ENCODE data around the gene GZMM.

The GZMM gene

DNA sequence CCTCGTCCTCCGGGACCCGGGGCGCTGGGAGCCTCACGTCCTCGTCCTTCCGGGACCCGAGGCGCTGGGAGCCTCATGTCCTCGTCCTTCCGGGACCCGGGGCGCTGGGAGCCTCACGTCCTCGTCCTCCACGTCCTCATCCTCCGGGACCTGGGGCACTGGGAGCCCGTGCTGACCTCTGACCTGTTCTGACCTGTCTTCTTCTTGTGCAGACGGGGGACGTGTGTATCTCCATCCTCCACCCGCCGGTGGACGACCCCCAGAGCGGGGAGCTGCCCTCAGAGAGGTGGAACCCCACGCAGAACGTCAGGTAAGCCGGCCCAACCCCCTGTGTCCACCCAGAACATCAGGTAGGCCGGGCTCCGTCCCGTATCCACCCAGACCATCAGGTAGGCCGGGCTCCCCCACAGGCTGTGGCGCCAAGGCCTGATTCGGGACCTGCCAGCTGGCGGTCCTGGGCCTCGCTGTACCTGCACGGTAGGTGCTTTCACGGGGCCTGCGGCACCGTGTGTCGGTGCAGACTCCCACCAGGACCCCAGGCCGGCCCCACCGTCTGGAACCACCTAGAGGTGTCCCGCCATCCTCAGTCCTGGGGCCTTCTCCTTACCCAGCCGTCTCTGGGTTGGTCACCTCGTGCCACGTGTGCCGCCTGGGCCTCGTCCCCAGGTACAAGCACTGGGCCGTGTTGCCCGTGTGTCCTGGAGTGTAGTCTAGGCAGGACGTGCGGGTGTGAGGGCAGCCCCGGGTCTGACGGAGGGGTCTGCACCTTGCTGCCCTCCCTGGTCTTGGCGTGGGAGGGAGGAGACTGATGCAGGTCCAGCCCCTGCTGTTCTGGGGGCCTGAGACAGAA is 7.6 kb upstream of the GZMM start:
- no peak for DNase-seq (ENCODE audit: low read depth)
- no peak overlapping the region for H3K4me3 ChIP-seq (ENCODE audit: control insufficient read depth, low read depth, low read length)
- TF ChIP-seq, protein P1, sequence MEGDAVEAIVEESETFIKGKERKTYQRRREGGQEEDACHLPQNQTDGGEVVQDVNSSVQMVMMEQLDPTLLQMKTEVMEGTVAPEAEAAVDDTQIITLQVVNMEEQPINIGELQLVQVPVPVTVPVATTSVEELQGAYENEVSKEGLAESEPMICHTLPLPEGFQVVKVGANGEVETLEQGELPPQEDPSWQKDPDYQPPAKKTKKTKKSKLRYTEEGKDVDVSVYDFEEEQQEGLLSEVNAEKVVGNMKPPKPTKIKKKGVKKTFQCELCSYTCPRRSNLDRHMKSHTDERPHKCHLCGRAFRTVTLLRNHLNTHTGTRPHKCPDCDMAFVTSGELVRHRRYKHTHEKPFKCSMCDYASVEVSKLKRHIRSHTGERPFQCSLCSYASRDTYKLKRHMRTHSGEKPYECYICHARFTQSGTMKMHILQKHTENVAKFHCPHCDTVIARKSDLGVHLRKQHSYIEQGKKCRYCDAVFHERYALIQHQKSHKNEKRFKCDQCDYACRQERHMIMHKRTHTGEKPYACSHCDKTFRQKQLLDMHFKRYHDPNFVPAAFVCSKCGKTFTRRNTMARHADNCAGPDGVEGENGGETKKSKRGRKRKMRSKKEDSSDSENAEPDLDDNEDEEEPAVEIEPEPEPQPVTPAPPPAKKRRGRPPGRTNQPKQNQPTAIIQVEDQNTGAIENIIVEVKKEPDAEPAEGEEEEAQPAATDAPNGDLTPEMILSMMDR (conservative IDR thresholded peaks at IDR 0.05; ENCODE audit: control insufficient read depth, insufficient read depth, low read depth, low read length), result no peak

DNA sequence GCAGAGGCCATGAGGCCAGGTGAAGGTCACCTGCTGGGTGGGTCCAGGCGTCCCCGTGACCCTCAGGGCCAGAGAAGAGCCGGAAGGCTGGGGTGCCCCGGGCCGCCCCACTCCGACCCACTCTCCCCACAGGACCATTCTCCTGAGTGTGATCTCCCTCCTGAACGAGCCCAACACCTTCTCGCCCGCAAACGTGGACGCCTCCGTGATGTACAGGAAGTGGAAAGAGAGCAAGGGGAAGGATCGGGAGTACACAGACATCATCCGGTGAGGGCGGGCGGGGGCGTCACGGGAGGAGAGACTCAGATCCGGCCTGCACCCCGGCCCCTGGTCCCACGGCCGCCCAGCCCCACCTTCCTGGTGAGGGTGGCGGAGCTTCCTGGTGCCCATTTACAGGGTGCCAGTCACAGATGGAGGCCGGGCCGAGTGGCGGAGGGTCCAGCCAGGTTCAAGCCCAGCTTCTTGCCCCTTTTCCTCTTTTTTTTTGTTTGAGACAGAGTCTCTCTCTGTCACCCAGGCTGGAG is 6.9 kb upstream of the GZMM start:
- TF ChIP-seq, protein P1 (conservative IDR thresholded peaks at IDR 0.05; ENCODE audit: control insufficient read depth, insufficient read depth, low read depth, low read length), result no peak
- no peak for DNase-seq (ENCODE audit: low read depth)
- H3K4me3 ChIP-seq (ENCODE audit: control insufficient read depth, low read depth, low read length), result no peak overlapping the region

DNA sequence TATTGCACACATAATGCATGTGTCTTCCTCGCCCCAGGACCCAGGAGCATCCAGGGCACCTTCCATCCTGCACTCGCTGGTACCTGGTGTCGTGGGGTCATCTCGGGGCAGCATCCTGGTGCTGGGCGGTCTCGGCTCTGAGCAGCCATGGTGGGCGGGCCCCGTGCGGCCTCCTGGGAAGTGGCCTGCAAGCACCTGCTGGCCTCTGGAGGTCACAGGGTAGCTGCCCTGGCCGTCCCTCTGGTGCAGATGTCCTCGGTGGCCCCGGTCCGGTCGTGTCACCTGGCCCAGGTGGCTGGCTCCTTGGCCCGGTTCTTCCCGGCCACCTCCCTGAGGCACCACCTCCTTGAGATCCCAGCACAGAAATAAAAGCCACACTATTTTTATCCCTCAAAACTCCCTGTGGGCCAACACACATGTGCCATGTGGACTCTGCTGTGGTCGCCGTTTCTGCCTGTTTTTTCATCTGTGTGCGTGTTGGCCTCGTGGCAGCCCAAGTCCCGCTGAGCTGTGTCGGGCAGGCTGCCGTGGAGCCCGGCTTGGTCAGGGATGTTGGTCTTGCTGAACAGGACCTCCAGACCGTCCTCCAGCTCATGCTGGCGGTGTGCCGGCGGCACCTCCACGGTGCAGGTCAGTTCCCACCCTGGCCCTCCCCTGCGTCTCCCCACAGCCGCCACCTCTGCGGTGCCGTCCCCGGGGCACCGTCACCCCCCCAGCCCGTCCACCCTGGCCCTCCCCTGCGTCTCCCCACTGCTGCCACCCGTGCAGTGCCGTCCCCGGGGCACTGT is 5.0 kb upstream of the GZMM start:
- TF ChIP-seq, protein P1 (conservative IDR thresholded peaks at IDR 0.05; ENCODE audit: control insufficient read depth, insufficient read depth, low read depth, low read length), result no peak
- DNase-seq (ENCODE audit: low read depth), result no peak
- H3K4me3 ChIP-seq (ENCODE audit: control insufficient read depth, low read depth, low read length), result no peak overlapping the region

DNA sequence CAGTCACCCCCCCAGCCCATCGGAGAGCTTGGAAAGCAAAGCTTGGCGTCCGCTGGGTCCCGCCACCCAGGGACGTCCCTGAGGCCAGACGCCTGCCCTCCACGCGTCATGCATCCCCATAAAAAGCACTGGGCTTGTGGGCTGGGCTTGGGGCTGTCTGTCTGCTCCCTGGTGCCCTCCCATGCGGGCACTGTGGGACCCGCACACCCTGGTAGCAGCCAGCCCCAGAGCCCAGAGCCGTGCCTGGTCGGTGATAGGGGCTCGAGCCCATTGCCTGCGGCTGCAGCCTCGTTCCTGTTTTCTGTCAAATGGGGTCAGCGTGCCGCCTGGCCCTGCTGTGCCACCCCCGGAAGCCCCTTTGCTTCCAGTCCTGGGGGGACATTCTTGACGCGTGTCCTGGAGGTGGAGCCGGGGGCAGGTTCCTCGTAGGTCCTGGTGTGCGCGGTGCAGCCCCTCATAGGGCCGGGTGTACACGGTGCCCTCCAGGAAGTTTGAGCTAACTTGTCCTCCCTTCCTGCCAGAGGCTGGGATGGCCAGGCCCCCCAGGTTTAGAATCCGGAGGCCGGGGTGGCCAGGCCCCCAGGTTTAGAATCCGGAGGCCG is 4.3 kb upstream of the GZMM start:
- H3K4me3 ChIP-seq (ENCODE audit: control insufficient read depth, low read depth, low read length), result no peak overlapping the region
- DNase-seq (ENCODE audit: low read depth), result no peak
- TF ChIP-seq, protein P1 (conservative IDR thresholded peaks at IDR 0.05; ENCODE audit: control insufficient read depth, insufficient read depth, low read depth, low read length), result no peak

DNA sequence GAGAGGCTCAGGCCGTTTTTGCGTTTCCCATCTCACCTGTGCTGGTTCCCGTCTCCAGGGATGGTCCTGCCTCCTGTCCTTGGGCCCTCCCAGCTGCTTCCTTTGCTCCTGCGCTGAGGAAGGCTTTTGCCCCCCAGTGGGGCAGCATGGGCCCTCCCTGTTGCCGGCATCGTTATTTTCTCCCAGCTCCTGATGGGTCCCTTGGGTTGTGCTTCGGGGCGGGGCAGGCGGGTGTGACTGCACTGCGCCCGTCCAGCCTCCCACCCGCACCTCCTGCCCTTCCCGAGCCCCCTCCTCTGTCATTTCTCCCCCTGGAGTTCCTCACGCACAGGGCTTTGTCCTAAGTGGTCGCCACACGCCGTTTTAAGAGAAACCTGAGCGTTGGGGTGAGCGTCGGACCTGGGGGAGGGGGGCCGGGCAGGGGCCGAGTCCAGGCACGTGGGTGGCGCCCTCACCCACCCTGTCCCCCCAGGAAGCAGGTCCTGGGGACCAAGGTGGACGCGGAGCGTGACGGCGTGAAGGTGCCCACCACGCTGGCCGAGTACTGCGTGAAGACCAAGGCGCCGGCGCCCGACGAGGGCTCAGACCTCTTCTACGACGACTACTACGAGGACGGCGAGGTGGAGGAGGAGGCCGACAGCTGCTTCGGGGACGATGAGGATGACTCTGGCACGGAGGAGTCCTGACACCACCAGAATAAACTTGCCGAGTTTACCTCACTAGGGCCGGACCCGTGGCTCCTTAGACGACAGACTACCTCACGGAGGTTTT is 2.8 kb upstream of the GZMM start:
- TF ChIP-seq, protein P1 (conservative IDR thresholded peaks at IDR 0.05; ENCODE audit: control insufficient read depth, insufficient read depth, low read depth, low read length), result no peak
- DNase-seq (ENCODE audit: low read depth), result no peak
- H3K4me3 ChIP-seq (ENCODE audit: control insufficient read depth, low read depth, low read length), result no peak overlapping the region

DNA sequence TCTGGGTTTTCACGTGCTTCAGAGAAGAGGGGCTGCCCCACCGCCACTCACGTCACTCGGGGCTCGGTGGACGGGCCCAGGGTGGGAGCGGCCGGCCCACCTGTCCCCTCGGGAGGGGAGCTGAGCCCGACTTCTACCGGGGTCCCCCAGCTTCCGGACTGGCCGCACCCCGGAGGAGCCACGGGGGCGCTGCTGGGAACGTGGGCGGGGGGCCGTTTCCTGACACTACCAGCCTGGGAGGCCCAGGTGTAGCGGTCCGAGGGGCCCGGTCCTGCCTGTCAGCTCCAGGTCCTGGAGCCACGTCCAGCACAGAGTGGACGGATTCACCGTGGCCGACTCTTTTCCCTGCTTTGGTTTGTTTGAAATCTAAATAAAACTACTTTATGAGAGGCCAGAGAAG is 2.2 kb upstream of the GZMM start:
- TF ChIP-seq, protein P1 (conservative IDR thresholded peaks at IDR 0.05; ENCODE audit: control insufficient read depth, insufficient read depth, low read depth, low read length), result no peak
- DNase-seq (ENCODE audit: low read depth), result no peak
- H3K4me3 ChIP-seq (ENCODE audit: control insufficient read depth, low read depth, low read length), result no peak overlapping the region

Data from fibroblast of mammary gland (primary cell).